ENCODE measurements around the gene HAPLN2. TPM values are rescaled to one million over a fixed set of nuclear protein-coding genes. Genes with fewer than 3 reads are reported as not detected.
A peak's percentile ranks its signal among the peaks of the same experiment; 100 is the strongest.

Gene HAPLN2
- total RNA-seq, 2 donors from 2014 or later, result 4.4 to 8.7 TPM

DNA sequence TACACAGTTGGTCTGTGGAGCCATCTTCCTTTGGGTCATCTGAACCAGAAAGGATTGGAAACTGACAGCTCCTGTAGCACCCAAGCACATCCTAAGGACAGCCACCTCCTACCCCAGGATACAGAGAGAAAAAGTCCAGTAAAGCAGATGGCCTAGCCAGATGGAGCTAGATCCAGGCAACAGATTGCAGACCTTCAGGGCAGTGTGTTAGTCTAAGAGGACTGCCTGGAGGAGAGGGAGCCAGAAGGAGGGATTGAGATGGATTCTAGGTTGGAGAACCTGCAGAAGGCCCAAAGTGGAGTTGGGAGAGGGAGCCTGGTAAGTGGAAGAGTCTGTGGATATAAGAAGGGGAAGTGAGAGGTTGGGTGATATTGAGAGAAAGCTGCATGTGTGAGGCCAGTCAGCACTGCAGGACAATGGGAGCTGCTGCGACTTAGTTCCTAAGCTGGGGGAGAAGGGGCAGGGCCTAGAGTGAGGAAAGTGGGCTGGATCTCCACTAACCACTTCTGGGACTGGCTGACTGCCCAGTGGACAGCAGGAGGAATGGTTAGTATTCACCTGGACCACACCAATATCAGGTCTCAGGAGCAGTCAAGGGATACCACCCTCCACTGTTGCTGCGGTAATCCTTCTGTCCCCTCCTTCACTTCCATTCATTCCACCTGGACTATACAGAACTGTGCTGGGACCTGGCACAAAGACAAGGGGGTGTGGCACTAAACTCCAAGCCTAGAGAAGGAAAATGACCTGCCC lies 36.1 kb downstream of the HAPLN2 start:
- DNase-seq (ENCODE audit: low spot score), result no peak
- intact Hi-C loops (cut with DNase I), result loop anchor here in 1 of 2 donors (5.0 to 10.0 kb wide), 2 partner anchors 73 to 271 kb away; no protein-coding TSS in a partner anchor

DNA sequence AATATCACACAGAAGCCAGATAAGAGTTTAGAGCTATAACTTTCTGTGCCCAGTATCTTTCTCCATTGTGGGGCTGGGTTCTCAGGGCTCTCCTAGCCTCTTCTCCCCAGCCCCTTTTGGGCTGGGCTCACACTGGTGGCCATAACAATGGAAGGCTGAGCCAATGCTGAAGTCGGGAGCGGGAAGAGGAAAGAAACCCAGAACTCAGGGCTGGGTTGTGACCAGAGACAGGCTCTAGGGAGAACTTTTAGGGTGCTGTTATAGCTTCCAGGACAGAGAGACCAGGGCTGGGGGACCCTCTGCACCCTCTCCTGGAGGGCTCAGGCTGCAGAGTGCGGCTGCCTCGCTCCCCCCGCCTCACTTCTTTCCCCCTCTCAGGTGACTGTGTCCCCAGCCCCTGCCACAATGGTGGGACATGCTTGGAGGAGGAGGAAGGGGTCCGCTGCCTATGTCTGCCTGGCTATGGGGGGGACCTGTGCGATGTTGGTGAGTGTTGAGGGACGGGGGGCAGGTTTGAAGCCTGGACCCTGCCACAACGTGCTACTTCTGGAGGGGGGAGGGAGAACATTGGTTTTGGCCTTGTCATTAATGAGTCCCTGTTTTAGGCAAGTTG lies 36.8 kb downstream of the HAPLN2 start:
- intact Hi-C loops (cut with DNase I), result loop anchor here in 1 of 2 donors (2.0 to 10.0 kb wide), 3 partner anchors 29 to 271 kb away; no protein-coding TSS in a partner anchor
- no peak for DNase-seq (ENCODE audit: low spot score)

DNA sequence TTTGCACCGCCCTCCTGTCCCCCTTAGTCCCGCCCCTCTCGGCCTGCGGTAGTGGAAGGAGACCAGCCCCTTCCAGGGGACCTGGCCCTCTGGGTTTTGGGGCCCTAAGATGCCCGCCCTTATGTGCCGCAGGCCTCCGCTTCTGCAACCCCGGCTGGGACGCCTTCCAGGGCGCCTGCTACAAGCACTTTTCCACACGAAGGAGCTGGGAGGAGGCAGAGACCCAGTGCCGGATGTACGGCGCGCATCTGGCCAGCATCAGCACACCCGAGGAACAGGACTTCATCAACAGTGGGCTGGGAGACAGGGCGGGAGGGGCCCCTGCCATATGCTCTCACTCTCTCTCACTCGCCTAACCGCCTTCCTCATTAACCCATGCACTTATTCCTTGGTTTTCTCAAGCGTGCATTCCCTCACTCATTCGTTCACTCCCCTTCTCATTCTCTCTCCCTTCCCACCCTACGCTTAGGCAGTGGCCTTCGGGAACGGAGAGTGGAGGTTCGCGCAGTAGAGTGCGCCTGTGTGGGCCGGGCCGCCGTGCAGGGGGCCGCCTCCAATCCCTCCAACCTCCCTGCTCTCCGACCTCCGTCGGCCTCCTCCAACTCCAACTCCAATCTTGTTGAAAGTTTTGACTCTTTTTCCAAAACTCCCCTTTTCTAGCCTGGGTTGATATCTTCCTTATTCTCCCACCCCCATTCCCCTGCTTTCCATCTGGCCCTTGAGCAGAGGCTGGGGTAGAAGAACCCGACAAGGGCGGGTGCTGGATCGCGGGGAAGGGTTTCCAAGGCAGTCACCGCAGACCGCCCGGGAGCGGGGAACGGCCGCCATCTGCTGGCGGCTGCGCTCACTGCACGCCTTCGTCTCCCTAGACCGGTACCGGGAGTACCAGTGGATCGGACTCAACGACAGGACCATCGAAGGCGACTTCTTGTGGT lies 37.9 kb downstream of the HAPLN2 start:
- DNase-seq (ENCODE audit: low spot score), result peak; percentile 94
- intact Hi-C loops (cut with DNase I), result loop anchor here in 1 of 2 donors (2.0 to 10.0 kb wide), 3 partner anchors 30 to 272 kb away; no protein-coding TSS in a partner anchor

DNA sequence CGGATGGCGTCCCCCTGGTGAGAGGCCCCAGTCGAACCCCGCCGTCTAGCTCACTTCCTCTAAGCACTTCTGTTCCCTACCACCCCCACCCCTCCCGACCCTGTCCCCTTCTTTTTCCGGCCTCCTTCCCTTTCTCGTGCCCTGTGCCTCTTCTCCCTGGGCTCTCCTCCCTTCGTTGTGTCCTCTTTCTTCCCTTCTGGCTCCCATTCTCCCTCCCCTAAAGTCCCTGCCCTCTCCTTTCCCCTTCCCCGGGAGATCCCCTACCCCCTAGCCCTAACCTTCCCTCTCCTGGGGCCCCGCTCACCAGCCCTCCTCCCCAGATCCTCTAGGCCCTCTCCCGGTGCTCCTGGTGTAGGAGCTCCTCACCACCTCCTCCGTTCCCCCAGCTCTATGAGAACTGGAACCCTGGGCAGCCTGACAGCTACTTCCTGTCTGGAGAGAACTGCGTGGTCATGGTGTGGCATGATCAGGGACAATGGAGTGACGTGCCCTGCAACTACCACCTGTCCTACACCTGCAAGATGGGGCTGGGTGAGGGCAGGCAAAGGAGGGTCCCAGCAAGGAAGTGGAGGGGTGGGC lies 38.6 kb downstream of the HAPLN2 start:
- DNase-seq (ENCODE audit: low spot score), result no peak
- intact Hi-C loops (cut with DNase I), result loop anchor here in 1 of 2 donors (2.0 to 10.0 kb wide), 3 partner anchors 31 to 273 kb away; no protein-coding TSS in a partner anchor

DNA sequence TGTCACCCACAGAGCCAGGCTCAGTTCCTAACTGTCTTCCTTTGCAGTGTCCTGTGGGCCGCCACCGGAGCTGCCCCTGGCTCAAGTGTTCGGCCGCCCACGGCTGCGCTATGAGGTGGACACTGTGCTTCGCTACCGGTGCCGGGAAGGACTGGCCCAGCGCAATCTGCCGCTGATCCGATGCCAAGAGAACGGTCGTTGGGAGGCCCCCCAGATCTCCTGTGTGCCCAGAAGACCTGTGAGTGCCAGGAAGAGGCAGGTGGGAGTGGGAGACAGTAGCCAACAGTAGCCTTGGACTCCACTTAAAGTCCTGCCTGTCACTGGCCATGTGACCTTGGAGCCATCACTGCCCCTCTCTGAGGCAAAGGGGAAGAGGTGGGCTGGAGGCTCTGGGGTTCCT lies 39.3 kb downstream of the HAPLN2 start:
- no peak for DNase-seq (ENCODE audit: low spot score)
- intact Hi-C loops (cut with DNase I), result loop anchor here in 1 of 2 donors (5.0 to 10.0 kb wide), 2 partner anchors 76 to 274 kb away; no protein-coding TSS in a partner anchor

DNA sequence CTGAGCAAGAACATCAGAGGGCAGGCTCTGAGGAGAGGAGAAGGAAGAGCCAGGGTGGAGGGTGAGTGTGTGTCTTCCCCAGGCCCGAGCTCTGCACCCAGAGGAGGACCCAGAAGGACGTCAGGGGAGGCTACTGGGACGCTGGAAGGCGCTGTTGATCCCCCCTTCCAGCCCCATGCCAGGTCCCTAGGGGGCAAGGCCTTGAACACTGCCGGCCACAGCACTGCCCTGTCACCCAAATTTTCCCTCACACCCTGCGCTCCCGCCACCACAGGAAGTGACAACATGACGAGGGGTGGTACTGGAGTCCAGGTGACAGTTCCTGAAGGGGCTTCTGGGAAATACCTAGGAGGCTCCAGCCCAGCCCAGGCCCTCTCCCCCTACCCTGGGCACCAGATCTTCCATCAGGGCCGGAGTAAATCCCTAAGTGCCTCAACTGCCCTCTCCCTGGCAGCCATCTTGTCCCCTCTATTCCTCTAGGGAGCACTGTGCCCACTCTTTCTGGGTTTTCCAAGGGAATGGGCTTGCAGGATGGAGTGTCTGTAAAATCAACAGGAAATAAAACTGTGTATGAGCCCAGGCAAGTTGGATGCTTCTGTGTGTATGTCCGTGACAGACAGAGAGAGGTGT lies 39.8 kb downstream of the HAPLN2 start:
- no peak for DNase-seq (ENCODE audit: low spot score)
- intact Hi-C loops (cut with DNase I), result loop anchor here in 1 of 2 donors (5.0 to 10.0 kb wide), 2 partner anchors 77 to 274 kb away; no protein-coding TSS in a partner anchor

DNA sequence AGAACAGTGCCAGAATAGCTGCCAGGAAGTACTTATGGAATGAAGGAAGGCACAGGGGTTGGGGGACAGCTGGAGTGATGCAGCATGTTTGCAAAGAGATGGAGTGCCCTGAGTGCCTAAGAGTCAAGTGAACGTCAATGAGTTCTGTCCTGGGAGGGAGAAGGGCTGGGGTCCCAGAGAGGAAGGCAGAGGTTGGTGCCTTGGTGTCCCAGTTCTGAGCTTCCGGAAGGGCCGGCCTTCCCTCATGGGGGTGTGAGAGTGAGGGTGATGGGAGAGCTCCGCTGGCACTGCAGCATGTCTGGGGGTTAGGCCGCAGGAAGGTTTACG lies 40.4 kb downstream of the HAPLN2 start:
- intact Hi-C loops (cut with DNase I), result loop anchor here in 1 of 2 donors (5.0 to 10.0 kb wide), 2 partner anchors 77 to 275 kb away; no protein-coding TSS in a partner anchor
- DNase-seq (ENCODE audit: low spot score), result no peak

DNA sequence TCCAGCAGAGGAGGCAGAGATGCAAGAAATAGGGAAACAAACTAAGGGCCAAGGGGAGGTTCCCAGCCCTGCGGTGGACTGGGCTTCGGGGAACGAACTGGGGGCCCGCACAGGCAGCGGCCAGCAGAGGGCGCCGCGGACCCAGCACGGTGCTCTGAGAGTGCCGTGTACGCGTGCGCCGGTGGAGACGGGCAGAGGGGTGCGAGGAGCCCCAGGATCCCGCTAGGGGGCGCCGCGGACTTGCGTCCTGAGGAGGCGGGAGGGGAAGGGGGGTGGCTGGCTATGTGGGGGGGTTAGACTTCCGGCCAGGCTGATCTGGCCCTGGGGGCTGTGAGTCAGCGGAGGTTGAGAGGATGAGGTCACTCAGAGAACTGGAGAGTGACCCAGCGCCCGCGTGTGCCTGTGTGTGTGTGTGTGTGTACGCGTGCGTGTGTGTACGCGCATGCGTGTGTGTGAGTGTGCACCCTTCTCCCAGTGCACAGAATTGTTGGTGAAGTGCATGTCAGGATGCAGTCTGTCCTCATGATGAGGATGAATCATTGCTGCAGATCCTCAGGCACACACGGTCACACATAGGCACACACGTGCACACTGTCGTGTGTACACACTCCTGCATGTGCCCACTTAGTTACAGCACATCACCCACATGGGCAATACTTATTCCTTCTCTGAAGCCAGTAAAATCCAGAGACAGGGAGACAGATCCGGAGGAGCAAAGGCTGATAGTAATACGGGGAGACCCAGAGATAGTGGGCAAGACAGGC lies 41.0 kb downstream of the HAPLN2 start:
- intact Hi-C loops (cut with DNase I), result loop anchor here (1.0 to 10.0 kb wide), 4 partner anchors 17 to 275 kb away; partner anchors contain the start of gene NES (in 1 of the 2)
- DNase-seq (ENCODE audit: low spot score), result peak; percentile 99

DNA sequence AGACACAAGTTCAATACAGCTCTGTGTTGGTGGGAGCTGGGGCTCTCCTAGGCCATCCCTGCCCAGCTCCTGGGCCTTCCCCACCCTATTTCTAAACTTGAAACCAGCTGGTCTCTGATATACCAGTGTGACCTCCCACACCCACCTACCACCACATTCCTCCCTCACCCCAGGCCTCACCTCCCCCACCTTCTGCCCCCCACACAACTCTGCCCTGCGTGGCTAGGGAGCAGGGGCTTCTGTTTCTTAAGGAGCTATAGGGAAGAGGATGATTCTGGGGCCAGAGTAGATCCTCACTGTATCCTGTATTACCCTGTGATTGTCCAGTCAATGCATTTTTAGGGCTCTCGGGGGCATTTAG lies 41.5 kb downstream of the HAPLN2 start:
- intact Hi-C loops (cut with DNase I), result loop anchor here (1.0 to 2.0 kb wide), 2 partner anchors 16 to 18 kb away; partner anchors contain the start of gene NES (in 1 of the 2)
- no peak for DNase-seq (ENCODE audit: low spot score)

DNA sequence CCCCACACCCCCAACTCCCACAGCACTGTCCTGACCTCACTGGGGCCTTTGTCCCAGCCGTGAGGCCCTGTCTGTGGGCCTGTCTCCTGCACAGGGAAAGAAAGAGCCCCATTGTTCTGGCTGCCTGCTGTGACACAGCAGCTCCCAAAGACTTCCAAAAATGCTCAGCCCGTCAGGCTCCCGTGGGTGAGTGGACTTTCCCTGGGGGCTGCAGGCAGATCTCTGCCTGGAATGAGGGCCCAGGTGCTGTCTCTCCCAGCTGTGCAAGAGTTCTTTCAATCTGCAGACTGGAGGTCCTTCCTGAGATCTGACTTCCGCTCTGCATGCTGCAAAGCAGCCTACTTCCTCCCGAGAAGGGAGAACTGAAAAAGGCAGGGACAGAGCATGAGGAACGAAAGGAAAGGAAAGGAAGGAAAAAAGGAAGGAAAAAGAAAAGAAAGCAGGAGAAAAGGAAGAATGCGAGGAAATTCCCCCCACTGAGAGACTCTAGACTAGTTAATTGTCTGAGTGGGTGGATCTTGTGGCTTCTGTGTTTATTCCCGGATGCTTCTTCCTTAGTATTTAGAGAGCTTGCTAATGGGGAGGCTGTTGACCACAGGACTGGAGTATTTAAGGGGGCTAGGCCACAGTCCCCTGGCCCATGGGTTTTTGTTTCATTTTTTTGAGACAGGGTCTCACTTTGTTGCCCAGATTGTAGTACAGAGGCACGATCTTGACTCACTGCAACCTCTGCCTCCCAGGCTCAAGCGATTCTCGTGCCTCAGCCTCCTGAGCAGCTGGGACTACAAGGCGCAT lies 43.0 kb downstream of the HAPLN2 start:
- intact Hi-C loops (cut with DNase I), result no loop called here
- DNase-seq (ENCODE audit: low spot score), result no peak

DNA sequence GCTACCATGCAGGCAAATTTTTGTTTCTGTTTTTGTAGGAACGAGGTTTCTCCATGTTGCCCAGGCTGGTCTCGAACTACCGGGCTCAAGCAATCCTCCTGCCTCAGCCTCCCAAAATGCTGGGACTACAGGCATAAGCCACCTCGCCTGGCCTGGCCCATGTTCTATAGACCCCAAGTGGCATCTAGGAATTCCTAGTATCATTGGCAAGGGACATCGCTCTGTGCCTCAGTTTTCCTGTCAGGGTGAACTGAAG lies 43.5 kb downstream of the HAPLN2 start:
- intact Hi-C loops (cut with DNase I), result no loop called here
- no peak for DNase-seq (ENCODE audit: low spot score)

DNA sequence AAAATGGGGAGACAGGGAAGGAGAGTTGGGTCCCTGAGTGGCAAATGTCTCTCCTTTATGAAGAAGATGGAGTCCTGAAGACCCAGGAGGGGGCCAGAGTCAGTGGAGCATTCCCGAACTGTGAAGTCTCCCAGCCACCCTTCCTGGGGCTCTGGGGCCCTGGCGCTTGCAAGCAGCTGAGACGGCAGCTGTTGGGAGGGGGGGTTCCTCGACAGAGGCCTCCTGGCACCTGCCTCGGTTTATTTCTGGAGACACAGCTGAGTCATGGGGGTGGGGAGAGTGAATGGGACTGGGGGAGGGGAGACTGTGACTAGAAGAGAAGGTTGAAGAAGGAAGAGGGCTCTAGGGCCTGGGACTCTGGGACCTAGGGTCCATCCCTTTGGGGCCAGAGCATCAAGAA lies 44.0 kb downstream of the HAPLN2 start:
- no peak for DNase-seq (ENCODE audit: low spot score)
- intact Hi-C loops (cut with DNase I), result no loop called here

DNA sequence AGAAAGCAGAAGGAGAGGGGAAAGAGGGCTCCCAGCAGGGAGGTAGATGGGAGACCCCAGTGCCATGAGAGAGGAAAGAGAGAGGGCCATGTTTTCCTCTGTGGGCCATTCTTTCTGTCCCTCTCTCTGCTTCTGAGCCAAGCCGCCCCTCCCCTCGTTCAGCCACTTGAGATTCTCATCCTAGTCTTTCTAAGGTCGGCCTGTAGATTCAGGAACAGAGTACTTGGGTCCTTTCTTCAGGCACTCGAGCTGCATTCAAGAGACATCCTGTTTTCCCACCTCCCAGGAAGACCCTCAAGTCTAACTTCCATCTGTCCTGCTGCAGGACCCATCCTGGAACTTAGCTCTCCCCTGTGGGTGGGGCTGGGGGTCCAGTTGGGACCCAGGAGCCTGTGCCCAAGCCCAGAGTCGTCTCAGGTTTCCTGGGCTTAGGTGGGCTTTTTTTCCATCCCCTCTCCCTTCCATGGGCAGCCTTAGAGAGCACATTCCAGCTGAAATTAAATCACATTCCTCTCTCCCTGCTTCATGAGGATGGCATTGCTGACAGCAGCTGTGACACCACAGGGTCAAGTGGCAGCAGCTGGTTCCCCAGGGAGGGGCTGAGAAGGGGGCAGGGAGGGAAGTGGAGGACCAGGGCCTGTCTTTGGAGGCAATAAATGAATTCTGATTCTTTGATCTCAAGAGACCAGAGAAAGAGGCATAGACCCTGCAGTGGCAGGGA lies 45.0 kb downstream of the HAPLN2 start:
- no peak for DNase-seq (ENCODE audit: low spot score)
- intact Hi-C loops (cut with DNase I), result no loop called here

DNA sequence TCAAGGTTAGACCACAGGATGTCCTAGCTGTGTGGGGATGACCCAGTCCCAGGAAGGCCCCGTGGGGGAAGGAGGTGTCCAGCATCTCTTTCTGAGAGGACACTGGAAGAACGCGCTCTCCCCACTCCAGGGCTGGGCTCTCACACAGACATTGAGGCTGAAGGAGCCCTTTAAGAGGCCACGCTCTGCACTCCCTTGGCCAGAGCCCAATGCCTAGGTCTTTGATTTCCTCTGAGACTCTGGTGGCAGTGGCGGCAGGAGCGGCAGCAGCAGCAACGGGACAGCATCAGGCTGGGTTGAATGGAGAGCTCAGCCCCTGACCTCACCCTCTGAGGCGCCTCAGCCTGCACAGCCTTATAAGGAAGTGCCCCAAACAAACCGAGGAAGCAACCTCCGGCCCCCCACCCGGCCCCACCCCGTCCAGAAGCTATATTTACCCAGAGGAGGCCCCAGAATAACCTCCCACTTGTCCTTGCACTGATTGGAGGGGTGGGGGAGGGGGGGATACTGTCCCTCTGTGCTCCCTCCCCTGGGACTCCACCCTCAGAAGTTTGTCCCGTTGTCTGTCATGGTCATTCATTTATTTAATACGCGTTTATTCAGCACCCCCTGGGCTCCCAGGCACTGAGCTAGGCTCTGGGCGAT lies 45.7 kb downstream of the HAPLN2 start:
- intact Hi-C loops (cut with DNase I), result no loop called here
- no peak for DNase-seq (ENCODE audit: low spot score)

DNA sequence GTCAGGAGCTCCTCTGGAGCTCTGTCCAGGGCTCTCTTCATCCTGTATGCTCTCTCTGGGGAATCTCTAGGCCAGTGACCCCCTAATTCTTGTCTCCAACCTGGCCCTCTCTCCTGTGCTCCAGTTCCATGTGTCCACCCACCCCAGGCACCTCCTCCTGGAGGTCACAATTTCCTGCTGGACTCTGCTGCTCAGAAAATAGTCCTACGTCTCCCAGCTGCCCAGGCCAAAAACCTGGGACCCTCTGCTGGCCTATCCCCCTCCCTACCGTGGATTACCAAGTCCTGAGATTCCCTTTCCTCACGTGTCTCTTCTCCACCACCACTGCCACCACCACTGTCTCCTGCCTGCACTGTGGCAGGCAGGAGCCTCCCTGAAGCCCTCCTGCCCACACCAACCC lies 46.3 kb downstream of the HAPLN2 start:
- intact Hi-C loops (cut with DNase I), result no loop called here
- DNase-seq (ENCODE audit: low spot score), result no peak

DNA sequence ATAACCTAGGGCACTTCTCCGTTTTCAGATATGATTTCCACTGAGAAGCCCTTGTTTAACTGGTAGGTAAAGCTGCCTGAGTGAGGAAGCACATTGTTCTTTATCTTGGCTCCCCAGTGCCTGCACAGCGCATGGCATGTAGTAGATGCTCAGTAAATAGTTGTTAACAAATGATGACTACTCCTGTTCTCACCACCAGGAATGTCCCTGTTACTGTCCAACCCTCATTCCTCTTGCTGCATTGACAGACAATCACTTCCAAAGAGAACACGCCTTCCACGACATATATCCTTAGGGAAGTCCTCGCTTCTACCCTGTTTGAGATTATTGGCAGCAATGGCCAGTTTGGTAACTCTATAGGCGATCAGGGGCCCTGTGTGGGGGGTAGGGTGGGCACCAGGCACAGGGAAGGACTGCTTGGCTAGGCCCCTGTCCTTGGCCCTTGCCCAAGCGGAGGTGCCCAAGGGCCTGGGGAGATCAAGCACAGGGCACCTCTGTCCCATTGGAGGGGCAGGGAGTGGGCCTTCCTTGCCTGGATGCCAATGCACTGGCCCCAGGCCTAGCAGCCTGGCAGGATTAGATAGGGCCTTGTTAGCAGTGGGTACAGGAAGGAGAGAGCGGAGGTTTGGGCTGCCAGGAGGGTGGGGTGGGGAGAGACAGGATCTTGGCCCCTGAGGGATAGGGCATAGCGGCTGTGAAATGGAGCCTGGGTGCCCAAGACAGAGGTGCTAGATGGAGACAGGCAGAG lies 47.8 kb downstream of the HAPLN2 start:
- intact Hi-C loops (cut with DNase I), result no loop called here
- no peak for DNase-seq (ENCODE audit: low spot score)
